Breast epithelium (tissue), 4 donors: ENCODE measurements around the gene NAPB. TPM values are rescaled to one million over a fixed set of nuclear protein-coding genes. Genes with fewer than 3 reads are reported as not detected.
A peak's percentile ranks its signal among the peaks of the same experiment; 100 is the strongest.

Experiments
- DNase-seq, 2 donors: peaks; one replicate each; pipeline ENCODE4 v3.0.0-alpha.2; 2019; ENCODE audit warnings: low spot score in 2 of 2
- H3K27ac ChIP-seq, 2 donors: fragments of 200-600 bp; sonication (generic) in 1 of 2; one replicate each; pipeline ENCODE4 v1.5.1; 2016 to 2019; ENCODE audit warnings: mild to moderate bottlenecking in 1 of 2
- H3K27me3 ChIP-seq, 2 donors: fragments of 200-600 bp; sonication (generic) in 1 of 2; one replicate each; pipeline versions ENCODE4 v1.5.1 to v1.6.0; 2017 to 2019; ENCODE audit warnings: control low read depth in 1 of 2, mild to moderate bottlenecking in 1 of 2
- H3K36me3 ChIP-seq: fragments of 200-600 bp; one replicate; pipeline ENCODE4 v1.5.1; 2019
- H3K4me1 ChIP-seq, 2 donors: fragments of 200-600 bp; sonication (generic); one replicate each; pipeline ENCODE4 v1.5.1; 2016 to 2019; ENCODE audit warnings: control low read depth in 1 of 2
- H3K4me3 ChIP-seq, 3 donors: fragments of 200-600 bp; sonication (generic); 1 replicate in 2 of 3; 2 replicates in 1 of 3; pipeline ENCODE4 v1.5.1; 2016 to 2019; ENCODE audit warnings: mild to moderate bottlenecking in 3 of 3, moderate library complexity in 2 of 3
- H3K9me3 ChIP-seq, 2 donors: fragments of 200-600 bp; sonication (generic) in 1 of 2; one replicate each; pipeline ENCODE4 v1.5.1; 2016 to 2019; ENCODE audit warnings: control low read depth in 1 of 2
- CTCF ChIP-seq, 3 donors: fragments of 450-650 bp; IDR thresholded peaks; one replicate each; pipeline ENCODE4 v1.5.1; 2016 to 2017; ENCODE audit warnings: antibody characterized with exemption in 3 of 3, mild to moderate bottlenecking in 3 of 3, moderate library complexity in 3 of 3
- POLR2A ChIP-seq: fragments of 450-650 bp; IDR thresholded peaks from one replicate; pipeline ENCODE4 v1.6.1; 2016; ENCODE audit warnings: antibody characterized with exemption, mild to moderate bottlenecking, moderate library complexity
- POLR2AphosphoS5 ChIP-seq, 3 donors: sonication (generic); formaldehyde crosslinking; IDR thresholded peaks; one replicate each; pipeline ENCODE4 v1.6.1; 2017; ENCODE audit warnings: antibody characterized with exemption in 3 of 3
- intact Hi-C: fragments of 100-400 bp; cut with DNase I; formaldehyde crosslinking; loops from one replicate; pipeline ENCODE4 v1.15.1; 2023; ENCODE audit warnings: low total_unique reads
- total RNA-seq, 3 donors: library from RNA; depleted of rRNA; stranded (reverse); fragments of >200 nt; gene quantifications; one replicate each; pipeline ENCODE4 v1.1.0, GENCODE V29; 2016

Gene NAPB
- total RNA-seq, 3 donors from 2014 or later, result 10.4 to 20.1 (median 16.1) TPM

- TF ChIP-seq CTCF (IDR thresholded peaks at IDR 0.05), result no peak
- no peak for DNase-seq
- Histone ChIP-seq H3K27ac (peak overlapping the region in 1 of 2 donors; percentile 37), H3K27me3 (no peaks in the 10 kb centered on the region), H3K4me3 (no peak overlapping the region), H3K9me3 (no peaks in the 10 kb centered on the region), H3K4me1 (peaks cover 0 to 17% of the 10 kb centered on the region in 2 donors), H3K36me3 (no peaks in the 10 kb centered on the region)
- intact Hi-C loops, result no loop called here
Observed at GRCh38 chr20:23365390-23366165, 55.7 kb downstream of the NAPB start.

GRCh38 chr20:23363257-23363649, 58.0 kb downstream of the NAPB start:
- no peaks in the 10 kb centered on the region for H3K9me3 ChIP-seq
- no peak for DNase-seq
- H3K4me1 ChIP-seq, result peaks cover 0 to 17% of the 10 kb centered on the region in 2 donors
- no peak for TF ChIP-seq POLR2A
- TF ChIP-seq POLR2AphosphoS5 (IDR thresholded peaks at IDR 0.05), result no peak
- TF ChIP-seq CTCF (IDR thresholded peaks at IDR 0.05), result no peak
- peak overlapping the region; percentile 98 to 99 for H3K27ac ChIP-seq
- H3K4me3 ChIP-seq, result peak overlapping the region; percentile 67 to 89 (median 89)
- intact Hi-C loops, result no loop called here
- no peaks in the 10 kb centered on the region for H3K27me3 ChIP-seq
- no peaks in the 10 kb centered on the region for H3K36me3 ChIP-seq

- DNase-seq, result peak in 1 of 2 donors; percentile 37
Observed at GRCh38 chr20:23362392-23363256, 58.7 kb downstream of the NAPB start.

GRCh38 chr20:23361476-23362391, 59.6 kb downstream of the NAPB start, which contains the start of gene GZF1:
GZF1 (plus strand) TSS chr20:23362182; CDS start chr20:23364384, 2,202 bp downstream.
- H3K27ac ChIP-seq, result peak within 1 kb of the TSS; percentile 98 to 99
- intact Hi-C loops, result no loop called here
- DNase-seq, result peak; percentile 98
- peak within 1 kb of the TSS; percentile 67 to 89 (median 89) for H3K4me3 ChIP-seq
- TF ChIP-seq CTCF (IDR thresholded peaks at IDR 0.05) (peak; percentile 10 to 38 (median 26)), POLR2AphosphoS5 (IDR thresholded peaks at IDR 0.05) (peak; percentile 97 to 99 (median 98)), POLR2A (peak; percentile 95)
- no peaks in the 10 kb centered on the region for H3K36me3 ChIP-seq
- peaks cover 0 to 17% of the 10 kb centered on the region in 2 donors for H3K4me1 ChIP-seq
- no peaks in the 10 kb centered on the region for H3K27me3 ChIP-seq
- H3K9me3 ChIP-seq, result no peaks in the 10 kb centered on the region

More at GRCh38 chr20:23362392-23363256, 58.7 kb downstream of the NAPB start:
- peak overlapping the region; percentile 67 to 89 (median 89) for H3K4me3 ChIP-seq
- no peak for TF ChIP-seq POLR2A
- no peak for TF ChIP-seq POLR2AphosphoS5 (IDR thresholded peaks at IDR 0.05)
- no peak for TF ChIP-seq CTCF (IDR thresholded peaks at IDR 0.05)
- peak overlapping the region; percentile 98 to 99 for H3K27ac ChIP-seq
- no peaks in the 10 kb centered on the region for H3K36me3 ChIP-seq
- intact Hi-C loops, result no loop called here
- no peaks in the 10 kb centered on the region for H3K27me3 ChIP-seq
- no peaks in the 10 kb centered on the region for H3K9me3 ChIP-seq
- H3K4me1 ChIP-seq, result peaks cover 0 to 17% of the 10 kb centered on the region in 2 donors
